Brain microvascular endothelial cell (primary cell): ENCODE data around the gene TMEM250.

Source experiments
- DNase-seq: peaks from one replicate; pipeline ENCODE4 v3.0.0-alpha.2; 2020
- H3K27ac ChIP-seq: fragments of 250-450 bp; sonication (Bioruptor Pico); 2 replicates; pipeline ENCODE4 v1.5.1; 2020; ENCODE audit warnings: mild to moderate bottlenecking, moderate library complexity
- H3K27me3 ChIP-seq: fragments of 250-450 bp; sonication (Bioruptor Pico); replicated peaks from 2 replicates; pipeline ENCODE4 v1.5.1; 2020; ENCODE audit warnings: mild to moderate bottlenecking
- H3K36me3 ChIP-seq: fragments of 250-450 bp; sonication (Bioruptor Pico); replicated peaks from 2 replicates; pipeline ENCODE4 v1.5.1; 2020; ENCODE audit warnings: mild to moderate bottlenecking
- H3K4me3 ChIP-seq: 2 replicates; pipeline ENCODE4 v1.5.1; 2011; ENCODE audit warnings: low read depth, mild to moderate bottlenecking, control low read depth, low read length, moderate library complexity
- in situ Hi-C: cut with HindIII; loops from 2 replicates; pipeline ENCODE4 v1.10.0; 2017; ENCODE audit warnings: low sequenced_read_pairs, low pct_ligation_motif_present
- TF ChIP-seq, protein P1 (sequence below): IDR thresholded peaks from 2 replicates; pipeline ENCODE4 v1.5.1; 2011; ENCODE audit warnings: low read depth, mild to moderate bottlenecking, moderate library complexity, low read length, control low read depth, inconsistent platforms; ENCODE audit errors: missing control alignments

Gene TMEM250

DNA sequence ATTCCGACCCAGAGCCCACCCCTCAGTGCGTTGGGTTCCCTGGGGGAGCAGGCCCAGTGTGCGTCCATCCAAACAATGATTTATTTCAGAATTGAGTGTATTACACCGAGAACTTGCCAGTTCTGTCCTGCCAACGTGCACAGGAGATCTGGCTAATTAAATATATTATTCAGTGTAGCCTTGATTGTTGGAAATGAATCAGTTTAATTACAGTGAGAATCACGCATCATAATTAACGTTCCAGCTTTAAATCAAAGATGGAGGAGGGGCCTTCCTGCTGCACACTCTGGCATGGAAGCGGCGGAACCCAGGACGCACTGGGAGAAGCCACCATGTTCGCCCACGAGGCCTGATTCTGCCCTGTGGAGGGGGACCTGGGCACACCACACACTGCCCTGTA is 30.7 kb upstream of the TMEM250 start:
- in situ Hi-C loops = no loop called here
- Histone ChIP-seq H3K4me3 (no peak overlapping the region), H3K36me3 (no peaks in the 10 kb centered on the region), H3K27ac (no peak overlapping the region), H3K27me3 (peaks cover 16% of the 10 kb centered on the region)
- TF ChIP-seq, protein P1, sequence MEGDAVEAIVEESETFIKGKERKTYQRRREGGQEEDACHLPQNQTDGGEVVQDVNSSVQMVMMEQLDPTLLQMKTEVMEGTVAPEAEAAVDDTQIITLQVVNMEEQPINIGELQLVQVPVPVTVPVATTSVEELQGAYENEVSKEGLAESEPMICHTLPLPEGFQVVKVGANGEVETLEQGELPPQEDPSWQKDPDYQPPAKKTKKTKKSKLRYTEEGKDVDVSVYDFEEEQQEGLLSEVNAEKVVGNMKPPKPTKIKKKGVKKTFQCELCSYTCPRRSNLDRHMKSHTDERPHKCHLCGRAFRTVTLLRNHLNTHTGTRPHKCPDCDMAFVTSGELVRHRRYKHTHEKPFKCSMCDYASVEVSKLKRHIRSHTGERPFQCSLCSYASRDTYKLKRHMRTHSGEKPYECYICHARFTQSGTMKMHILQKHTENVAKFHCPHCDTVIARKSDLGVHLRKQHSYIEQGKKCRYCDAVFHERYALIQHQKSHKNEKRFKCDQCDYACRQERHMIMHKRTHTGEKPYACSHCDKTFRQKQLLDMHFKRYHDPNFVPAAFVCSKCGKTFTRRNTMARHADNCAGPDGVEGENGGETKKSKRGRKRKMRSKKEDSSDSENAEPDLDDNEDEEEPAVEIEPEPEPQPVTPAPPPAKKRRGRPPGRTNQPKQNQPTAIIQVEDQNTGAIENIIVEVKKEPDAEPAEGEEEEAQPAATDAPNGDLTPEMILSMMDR = no peak
- no peak for DNase-seq

GRCh38 chr9:136148766-136149165 is 30.1 kb upstream of the TMEM250 start:
- no peak for DNase-seq
- in situ Hi-C loops = no loop called here
- Histone ChIP-seq H3K36me3 (no peaks in the 10 kb centered on the region), H3K27me3 (peaks cover 16% of the 10 kb centered on the region), H3K4me3 (no peak overlapping the region), H3K27ac (no peak overlapping the region)
- TF ChIP-seq, protein P1 = no peak

DNA sequence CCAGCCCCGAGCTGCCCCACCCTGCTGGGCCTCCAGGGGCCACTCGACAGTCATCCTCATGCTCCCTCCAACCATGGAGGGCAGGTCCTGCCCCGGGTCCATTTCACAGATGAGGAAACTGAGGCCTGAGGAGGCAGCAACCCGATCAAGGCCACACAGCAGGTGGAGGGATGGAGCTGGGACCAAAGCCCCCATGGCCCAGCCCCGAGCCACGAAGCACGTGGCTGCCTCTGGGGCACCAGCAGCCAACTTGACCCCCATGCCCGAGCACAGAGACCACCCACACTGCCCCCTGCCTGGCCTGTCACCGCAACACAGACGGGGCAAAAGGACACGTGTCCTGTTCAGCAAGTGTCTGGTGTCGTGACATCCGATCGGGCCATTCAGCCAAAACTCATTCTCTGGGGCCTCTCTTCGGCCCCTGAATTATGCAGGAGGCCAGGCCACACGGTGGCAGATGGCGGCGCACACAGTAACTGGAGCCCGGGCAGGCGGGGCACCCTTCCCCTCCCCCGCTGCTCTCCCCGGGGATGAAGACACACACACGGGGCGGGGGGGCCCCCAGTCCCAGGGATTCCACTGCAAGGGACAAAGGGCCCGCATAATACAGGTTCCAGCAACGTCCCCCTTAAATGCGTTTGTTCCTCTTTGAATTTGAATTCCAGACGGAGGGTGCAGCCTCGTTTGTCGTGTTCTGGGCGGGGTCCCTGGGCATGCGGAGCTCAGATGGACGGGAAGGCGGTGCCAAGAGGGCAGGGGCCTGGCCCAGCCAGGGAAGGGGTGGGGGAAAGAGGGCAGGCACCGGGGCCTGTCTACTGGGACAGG is 29.4 kb upstream of the TMEM250 start:
- Histone ChIP-seq H3K27me3 (peaks cover 17% of the 10 kb centered on the region), H3K4me3 (no peak overlapping the region), H3K27ac (no peak overlapping the region), H3K36me3 (no peaks in the 10 kb centered on the region)
- TF ChIP-seq, protein P1 = no peak
- DNase-seq = no peak
- in situ Hi-C loops = no loop called here

- in situ Hi-C loops = no loop called here
- TF ChIP-seq, protein P1 = no peak
- peaks cover 19% of the 10 kb centered on the region for H3K27me3 ChIP-seq
- H3K4me3 ChIP-seq = no peak overlapping the region
- DNase-seq = no peak
- no peaks in the 10 kb centered on the region for H3K36me3 ChIP-seq
- no peak overlapping the region for H3K27ac ChIP-seq
These were observed 28.6 kb upstream of the TMEM250 start for GRCh38 chr9:136147038-136147889.

DNA sequence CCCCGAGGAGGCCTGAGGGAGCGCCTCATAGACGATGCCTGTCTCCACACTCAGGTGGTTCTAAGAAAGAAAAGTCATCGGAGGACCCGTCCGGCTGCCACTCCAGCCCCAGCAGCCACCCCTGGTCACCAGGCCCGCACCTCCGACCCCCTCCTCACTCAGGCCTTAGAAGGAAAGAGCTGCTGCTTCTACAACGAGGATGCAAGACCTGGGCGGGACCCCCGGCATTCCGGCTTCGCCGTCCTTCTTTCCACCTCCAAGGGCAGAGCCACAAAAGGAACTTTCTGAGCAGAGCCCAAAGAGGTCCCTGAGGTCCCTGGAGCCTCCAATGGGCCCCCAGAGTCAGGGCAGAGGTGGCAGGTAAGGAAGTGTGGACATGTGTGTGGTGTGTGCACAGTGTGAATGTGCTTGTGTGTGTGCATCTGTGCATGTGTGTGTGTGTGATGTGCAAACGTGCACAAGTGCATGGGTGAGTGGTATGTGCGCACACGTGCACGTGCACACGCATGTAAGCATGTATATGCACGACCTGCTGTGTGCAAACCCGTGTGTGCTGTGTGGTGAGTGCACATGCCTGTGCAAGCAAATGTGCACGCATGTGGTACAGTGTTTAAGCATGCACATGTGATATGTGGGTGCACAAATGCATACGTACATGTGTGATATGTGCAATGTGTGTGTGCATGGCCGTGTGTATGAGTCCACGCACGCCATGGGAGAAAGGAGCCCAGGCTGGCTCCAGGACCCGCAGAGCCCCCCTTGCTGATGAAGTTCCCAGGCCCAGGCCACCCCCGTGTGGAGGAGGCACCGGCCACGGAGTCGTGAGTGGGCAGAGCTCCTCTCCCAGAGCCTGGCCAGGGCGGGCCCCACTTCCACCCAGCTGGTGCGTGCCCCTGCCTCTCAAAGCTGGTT is 27.7 kb upstream of the TMEM250 start:
- no peak for DNase-seq
- Histone ChIP-seq H3K27ac (no peak overlapping the region), H3K36me3 (no peaks in the 10 kb centered on the region), H3K27me3 (peaks cover 19% of the 10 kb centered on the region), H3K4me3 (no peak overlapping the region)
- TF ChIP-seq, protein P1 = no peak
- in situ Hi-C loops = no loop called here
